Brain pericyte (primary cell): ENCODE measurements around the gene FGF21.

Experiments used
- DNase-seq: peaks from one replicate; pipeline ENCODE4 v3.0.0-alpha.2; 2012; ENCODE audit warnings: low read depth, low spot score

The FGF21 gene

DNA sequence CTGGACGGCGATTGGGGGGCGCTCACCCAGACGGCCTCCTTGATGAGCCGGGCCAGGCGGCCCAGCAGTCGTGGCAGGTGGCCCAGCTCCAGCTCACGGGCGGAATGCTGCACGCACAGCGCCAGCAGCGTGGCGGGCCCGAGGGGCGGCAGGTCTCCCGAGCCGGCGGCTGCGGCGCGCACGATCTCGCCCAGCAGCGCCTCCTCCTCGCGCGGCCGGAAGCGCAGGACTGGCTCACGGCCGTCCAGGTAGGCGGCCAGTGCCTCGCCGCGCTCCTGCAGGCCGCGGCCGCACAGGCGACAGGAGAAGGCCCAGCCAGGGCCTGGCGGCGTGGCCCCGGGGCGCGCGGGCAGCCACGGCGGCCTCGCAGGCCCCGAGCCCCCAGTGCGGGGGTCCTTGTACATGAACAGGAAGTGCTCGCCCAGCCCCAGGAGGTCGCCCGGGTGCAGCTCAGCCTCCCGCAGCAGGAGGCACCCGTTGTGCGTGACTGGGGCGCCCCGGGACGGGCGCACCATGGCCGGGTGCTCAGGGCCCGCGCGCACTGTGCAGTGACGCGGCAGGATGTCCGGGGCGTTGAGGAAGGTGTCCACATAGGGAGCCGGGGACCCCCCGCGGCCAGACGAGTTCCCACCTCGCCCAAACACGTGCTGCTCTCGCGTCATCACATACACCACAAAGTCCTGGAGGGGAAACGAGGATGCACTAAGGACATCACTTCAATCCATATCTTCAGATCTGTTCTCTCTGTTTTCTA, 26.2 kb upstream of the FGF21 start:
- no peak for DNase-seq

DNA sequence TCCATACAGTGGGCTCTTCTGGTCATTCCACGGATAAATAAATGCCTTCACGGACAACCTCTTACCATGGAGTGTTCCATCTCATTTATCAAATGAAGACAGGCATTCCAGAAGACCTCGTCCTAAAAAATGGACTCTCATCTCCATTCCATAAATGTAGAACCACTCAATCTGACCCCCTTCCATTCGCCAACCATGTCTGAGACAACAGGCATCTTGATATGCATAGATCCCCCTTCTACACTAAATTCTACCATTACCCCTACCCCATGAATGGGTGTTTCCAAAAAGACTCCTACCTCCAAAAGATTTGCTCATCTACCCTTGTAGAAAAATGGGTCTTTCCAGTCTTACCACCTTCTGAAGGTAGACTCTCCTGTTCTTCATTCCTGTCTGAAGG, 23.9 kb upstream of the FGF21 start:
- no peak for DNase-seq

DNA sequence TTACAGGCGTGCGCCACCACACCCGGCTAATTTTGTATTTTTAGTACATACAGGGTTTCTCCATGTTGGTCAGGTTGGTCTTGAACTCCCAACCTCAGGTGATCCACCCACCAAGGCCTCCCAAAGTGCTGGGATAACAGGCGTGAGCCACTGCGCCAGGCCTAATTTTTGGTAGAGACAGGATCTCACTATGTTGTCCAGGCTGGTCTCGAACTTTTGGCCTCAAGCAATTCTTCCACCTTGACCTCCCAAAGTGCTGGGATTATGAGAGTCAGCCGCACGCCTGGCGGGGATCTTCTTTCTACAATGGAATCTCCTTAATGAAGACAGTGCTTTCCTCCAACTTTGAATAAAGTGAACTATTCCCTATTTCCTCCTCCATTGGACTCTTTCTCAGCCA, 20.7 kb upstream of the FGF21 start:
- no peak for DNase-seq

DNA sequence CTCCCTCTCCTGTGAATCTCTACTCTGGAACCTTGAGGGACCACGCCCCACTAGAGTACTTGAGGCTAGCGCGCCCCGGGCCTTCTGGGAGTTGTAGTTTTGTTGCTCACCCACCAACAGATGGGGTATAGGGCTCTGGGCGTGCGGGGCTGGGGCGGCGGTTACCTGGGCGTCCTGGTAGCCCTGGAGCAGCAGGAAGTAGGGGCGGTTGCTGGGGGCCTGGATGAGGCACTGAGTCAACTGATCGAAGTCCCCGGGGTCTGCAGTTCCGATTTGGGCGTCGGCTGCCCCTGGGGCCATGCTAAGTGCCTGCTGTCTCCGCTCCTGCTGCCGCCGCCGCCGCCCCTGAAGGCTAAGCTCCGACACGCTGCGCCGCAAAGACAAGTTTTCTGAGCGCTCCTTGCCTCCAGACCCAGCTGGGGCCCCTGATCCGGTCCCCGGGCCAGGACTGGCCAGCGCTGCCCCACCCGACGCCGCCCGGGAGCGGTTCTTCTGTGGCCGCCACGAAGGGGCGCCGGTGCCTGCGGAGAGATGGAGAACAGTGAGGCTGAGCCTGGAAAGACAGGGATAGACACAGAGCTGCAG, 20.2 kb upstream of the FGF21 start:
- no peak for DNase-seq

DNA sequence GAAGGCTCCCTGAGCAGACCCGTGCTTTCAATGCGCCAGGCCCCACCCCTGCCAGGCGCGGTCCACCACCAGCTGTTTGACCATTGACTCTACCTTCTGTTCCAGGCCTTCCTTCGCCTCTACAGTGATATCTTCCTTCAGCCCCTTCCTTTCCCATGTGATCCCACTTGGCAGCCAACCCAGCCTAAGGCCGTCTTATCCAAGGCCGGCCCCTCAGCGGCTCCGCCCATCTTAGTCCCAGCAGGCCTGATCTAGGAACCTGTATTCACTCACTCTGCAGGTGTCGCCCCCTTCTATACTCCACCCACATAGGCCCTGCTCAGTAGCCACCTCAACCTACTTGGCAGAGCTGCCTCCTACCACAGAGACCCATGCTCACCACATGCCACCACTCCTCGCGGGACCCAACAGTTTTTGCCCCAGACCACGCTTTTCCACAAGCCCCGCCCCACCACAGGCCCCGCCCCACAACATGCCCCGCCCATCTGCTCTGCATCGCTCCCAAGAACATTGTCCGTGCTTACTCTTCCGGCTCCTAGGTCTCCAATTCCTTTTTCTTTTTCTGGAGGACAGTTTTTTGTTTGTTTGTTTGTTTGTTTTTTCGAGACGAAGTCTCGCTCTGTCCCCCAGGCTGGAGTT, 17.8 kb upstream of the FGF21 start:
- no peak for DNase-seq

DNA sequence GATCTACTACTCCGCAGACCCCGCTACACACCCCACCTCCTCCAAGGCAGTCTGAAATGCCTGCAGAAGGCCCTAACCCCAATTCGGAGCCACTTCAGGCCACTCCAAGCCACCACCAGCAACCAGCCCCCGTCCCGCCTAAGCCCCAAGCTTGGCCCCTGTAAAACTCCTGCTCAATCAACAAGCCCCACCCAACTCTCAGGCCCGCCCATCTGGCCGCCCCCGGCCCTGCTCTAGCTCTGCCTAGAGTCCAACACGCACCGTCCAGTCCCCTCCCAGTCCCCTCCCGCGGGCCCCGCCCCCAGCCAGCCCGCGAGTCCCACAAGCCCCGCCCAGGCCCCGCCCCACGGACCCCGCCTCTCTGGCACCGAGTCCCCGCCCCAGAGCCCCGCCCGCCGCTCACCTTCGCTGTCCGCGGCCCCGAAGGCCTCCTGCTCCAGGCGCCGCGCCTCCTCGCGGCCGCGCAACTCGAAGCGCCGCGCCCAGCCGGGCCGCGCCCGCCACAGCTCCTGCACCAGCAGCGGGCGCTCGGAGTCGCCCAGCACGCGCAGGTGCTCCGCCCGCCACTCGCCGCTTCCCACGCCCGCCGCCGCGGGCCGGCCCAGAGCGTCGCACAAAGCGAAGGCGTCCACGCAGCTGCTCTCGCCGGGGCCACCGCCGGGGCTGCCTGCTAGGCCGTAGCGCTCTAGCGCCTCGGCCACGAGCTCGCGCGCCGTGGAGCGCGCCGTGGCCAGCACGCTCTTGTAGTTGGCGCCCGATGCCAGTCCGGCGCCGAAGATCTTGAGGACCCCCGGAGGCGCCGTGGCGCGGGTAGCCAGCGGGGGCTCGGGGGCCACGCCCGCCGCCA, 16.5 kb upstream of the FGF21 start:
- DNase-seq, result no peak

DNA sequence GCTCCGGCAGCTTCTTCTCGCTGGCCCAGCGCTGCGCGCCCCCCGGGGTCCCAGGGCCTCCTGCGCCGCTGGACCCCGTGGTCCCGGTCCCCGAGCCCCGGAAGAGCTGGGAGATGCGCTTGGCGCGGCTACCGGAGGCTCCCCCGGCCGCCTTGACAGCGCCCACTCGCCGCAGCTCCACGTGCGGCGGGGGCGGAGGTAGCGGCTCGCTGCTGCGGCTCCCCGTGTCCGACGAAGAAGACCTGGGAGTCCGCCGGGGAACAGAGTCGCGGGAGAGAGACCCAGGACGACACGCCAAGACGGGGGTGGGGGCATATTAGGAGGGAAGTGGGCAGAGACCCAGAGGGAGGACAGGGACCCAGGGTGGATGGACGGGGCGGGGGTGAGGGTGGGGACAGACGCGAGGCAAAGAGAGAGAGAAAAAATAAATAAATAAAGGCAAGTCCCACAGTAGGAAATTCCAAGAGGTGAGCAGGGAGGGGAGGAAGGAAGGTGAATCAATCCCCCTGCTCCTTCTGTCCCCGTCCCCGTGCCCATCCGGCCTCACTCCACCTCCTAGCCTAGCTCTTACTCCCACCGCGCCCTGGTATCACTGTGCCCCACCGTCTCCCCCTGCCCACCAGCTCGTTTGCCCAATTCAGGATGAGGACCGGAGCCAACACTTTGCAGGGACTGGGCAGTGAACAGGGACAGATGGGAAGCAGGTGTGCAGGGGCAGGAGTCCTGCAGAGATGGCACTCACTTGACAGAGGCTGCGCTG, 15.7 kb upstream of the FGF21 start:
- no peak for DNase-seq

DNA sequence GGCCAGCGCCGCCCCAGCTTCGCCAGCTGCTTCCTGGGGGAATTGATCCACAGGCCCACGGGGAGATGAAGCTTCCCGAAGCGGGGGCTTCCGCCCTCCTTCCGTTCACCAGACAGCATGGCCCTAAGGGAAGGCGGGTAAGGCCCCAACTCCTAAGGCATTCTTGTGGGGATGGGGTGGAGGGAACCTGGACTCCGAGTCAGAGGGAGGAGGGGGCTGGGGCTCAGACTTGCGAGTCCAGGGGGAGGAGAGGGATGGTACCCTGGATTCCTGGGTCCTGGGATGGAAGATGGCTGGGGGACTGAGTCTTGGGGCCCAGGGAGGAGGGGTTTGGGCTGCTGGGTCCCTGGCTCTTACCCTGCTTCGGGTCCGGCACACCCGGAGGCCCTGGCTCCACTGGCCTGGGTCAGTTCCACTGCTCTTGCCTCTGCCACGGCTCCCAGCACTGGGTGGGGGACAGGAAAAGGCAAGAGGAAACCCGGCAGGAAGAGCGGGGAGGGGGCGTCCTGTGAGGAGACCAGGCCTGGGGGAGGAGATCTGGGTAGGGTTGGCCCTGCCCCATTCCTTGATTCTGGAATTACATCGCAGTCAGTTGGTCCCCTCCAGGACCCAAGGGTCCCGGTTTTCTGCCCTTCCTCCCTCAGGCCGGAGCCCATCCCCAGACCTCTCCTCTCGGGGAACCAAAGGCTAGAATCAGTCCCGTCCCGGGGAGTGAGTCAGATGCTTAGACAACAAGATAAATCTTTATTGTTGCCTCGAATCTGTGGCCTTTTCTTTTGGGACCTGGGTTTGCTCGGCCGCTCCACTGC, 15.0 kb upstream of the FGF21 start, which contains the start of gene RASIP1:
RASIP1 (minus strand) TSS at position 447 of the 809 bp plus-strand sequence; CDS start at position 119, 328 bp downstream.
- DNase-seq, result no peak

DNA sequence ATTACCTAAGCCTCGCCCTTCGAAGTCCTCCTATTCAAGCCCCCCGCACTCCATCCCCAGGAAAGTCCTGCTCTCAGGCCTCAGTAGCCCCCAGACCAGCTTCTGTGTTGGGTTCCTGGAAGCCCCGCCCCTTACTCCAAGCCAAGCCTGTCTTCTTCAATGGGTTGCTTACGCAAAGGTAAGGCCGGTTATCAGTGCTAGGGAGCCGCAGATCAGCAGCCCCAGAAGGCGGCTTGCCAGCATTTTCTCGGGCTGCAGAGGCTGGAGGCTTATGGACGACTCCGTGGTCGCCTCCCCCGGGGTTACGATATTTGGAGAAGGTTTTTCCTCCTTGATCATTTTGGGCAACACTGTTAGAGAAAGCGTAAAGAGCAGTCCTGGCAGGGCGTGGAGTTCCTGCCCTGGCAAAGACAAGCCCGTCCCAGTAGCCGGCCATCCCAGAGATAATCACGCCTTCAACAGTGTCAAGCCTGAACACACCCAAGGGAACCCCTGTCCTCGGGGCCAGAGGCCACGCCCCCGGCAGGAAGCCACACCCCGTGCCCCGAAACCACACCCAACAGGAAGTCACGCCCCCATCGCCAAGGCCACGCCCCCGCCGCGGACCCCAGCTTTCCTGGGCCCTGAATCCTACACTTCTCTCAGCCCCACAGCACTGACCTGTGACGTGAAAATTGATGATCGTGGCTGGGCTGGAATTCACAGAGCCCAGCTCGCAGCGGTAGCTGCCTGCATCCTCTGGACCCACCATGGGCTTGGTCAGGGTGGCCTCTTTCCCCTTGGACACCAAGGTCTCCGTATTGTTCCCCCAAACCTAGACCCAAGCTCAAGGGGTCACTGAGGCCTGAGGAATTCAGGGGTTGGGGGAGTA, 14.0 kb upstream of the FGF21 start:
- DNase-seq, result no peak

DNA sequence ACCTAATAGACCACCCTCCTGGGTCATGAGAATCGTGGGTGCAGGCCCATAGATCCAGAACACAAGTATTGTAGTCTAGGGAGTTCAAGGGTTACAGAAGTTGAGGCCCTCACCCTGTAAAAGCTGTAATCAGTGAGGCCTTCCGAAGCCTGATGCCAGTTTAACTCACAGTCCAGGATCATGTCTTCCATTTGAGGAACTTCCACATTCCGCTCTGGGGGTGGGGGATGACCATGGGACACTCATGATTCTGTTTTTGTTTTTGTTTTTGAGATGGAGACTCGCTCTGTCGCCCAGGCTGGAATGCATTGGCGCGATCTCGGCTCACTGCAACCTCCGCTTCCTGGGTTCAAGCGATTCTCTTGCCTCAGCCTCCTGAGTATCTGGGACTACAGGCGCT, 13.2 kb upstream of the FGF21 start:
- DNase-seq, result no peak

DNA sequence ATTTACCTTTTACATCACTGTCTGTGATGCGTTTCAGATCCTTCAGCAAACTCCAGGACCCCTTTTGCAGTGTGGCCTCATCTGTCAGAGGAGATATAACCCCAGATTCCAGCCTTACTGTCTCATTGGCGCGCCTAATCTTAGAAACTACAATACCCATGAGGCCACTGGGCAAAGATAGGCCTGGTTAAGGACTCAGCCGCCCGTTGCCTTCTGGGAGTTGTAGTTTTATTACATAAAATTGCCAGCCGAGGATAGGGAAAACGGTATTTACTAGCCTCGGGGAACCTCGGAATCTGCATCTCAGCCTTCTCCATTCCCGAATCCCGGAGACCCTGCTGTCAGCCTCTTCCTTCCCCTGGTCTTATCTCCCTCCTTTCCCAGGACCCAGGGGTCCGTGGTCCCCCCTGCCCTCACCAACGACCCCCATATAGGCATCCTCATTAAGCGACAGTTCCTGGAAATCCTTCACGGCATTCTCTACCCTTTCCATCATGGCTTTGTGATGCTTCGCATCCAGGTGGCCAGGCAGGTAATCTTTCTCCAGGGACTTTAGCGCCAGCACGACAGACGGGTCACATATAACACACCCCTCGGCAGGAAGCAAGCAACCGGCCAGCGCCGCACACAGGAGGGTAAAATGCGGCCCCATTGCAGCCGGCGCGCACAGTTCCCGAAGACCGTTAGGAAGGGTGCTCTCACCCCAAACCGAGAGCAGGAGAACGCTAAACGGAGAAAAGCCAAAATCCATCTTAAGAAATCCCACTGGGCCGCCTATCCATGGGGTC, 9.9 kb upstream of the FGF21 start:
- no peak for DNase-seq

DNA sequence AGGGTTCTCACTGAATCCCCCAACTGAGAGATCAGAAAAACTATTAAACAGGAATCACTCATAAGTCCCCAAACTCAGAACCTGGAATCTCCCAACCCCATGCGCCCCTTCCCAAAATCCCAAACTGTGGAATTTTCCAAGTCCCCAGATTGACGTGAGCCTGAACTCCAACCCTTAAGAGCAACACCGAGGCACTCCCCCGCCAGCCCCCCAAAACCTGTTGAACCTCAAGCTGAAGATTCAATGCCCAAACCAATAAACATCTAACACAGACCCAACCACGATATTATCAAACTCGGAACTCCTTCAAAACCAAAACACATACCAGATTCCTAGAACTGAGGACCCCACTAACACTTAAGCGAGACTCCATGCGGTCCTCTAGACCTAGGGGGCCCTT, 9.2 kb upstream of the FGF21 start:
- DNase-seq, result no peak

DNA sequence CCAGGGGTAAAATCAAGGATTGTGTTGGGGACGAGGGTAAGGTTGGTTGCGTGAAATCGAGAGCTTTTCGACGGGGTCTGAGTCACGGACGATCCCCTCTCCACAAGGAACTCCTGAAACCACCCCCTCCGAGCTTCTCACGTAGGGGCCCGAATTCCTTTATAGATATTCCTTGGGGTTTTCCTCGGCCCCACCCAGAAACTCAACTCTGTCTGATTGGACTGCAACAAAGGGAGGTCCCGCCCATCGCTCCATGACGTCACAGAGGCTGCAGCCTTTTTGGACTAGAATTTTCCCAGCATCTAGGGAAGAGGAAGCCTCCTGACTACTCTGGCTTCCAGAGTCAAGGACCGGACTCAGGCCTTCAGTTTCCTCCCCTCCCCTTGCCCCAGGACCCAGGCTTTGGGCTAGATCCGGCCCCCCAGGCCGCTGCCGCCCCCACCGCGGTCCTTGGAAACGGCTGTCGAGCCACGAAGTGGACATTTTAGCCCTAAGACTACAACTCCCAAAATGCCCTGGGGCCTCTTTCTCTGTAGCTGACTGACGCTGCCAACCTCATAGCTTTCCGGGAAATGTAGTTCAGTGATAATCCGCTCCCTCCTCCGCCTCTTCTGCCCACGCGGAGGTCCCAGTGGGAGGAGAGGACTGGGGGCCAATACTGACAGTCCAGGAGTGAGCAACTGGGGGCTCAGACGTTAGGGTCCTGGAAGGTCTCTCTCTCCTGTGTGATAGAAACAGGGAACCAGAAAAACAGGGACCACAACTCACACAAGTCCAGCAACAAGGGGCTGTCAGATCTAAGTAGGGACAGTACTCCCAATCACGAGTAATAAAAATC, 8.4 kb upstream of the FGF21 start, which contains the start of gene IZUMO1:
IZUMO1 (minus strand) TSS at position 172 of the 838 bp plus-strand sequence. CDS start 1,050 bp downstream, outside the sequence.
- peak; percentile 72 for DNase-seq

DNA sequence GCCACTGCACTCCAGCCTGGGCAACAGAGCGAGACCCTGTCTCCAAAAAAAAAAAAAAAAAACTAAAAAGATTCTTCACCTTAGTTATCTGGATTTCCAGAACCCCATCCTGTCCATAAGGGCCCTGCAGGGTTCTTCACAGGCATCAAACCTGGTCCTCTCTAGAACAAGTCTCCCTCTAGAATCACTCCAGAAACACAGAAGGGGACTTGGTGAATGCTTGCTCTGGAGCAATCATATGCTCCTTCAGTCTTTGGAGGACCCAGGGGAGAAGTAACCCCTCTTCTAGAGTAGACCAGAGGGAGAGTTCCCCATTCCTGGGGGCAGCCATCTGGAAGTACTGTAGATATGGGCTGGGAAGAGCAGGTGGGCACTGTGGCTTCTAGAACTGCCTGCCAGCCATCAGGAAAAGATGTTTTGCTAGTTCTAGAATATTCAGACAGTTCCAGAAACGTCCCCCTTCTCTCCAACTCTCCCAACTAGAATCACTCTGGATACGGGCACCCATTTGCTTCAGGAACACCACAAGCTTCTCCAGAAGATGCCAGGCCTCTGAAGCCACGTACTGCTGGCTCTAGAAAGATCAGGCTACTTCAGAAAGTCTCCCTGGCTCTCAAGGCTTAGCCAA, 5.6 kb upstream of the FGF21 start:
- DNase-seq, result no peak

DNA sequence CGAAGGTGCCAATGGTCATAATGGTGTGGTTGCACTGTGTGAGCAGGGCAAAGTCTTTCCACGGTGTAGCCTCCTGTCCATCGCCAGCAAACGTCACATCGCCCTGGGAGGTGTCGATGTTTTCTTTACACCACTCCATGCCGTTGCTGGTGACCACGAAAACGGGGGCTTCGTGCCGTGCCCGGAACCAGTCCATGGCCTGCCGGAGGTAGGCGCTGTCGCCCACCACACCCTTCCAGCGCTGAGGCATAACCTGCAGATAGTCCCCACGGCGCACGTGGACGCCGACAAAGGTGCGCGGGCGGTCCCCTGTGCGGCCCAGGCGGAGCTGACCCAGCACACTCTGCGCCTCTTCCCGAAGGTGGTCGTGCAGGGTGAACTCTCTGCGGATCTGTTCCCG, 5.0 kb upstream of the FGF21 start:
- no peak for DNase-seq

DNA sequence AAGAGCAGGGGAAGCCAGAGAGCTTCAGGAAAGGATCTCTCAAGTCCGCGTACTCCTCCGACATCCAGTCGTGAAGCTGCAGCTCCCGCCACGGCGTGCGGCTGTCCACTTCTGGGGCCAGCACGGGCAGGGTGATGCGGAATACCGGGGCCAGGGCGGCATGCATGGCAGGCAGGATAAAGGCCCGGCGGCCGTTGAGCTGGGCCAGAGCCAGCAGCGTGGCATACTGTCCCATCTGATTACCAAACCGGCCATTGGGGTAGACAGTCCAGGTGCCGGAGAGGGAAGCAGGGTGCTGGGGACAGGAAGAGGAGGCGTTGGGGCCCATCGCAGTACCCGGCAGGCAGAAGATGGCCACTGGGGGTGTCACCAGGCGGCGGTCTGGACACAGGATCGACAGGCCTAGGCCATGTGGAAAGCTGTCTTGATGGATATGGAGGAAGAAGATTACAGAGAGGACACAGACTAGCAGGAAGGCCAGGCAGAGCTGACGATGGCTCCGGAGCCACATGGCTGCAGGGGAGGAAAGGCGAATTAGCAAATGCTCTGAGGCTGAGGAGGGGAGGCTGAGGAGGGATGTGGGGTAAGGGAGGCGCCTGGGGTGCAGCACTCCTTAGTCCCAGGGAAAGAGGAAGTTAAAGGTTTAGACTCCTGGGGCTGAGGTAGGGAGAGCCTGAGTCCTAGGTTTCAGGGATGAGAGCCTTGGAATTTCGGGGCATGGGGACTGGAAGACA, 4.4 kb upstream of the FGF21 start:
- no peak for DNase-seq
